ENCODE data around the gene NOC2L.

Gene NOC2L

DNA sequence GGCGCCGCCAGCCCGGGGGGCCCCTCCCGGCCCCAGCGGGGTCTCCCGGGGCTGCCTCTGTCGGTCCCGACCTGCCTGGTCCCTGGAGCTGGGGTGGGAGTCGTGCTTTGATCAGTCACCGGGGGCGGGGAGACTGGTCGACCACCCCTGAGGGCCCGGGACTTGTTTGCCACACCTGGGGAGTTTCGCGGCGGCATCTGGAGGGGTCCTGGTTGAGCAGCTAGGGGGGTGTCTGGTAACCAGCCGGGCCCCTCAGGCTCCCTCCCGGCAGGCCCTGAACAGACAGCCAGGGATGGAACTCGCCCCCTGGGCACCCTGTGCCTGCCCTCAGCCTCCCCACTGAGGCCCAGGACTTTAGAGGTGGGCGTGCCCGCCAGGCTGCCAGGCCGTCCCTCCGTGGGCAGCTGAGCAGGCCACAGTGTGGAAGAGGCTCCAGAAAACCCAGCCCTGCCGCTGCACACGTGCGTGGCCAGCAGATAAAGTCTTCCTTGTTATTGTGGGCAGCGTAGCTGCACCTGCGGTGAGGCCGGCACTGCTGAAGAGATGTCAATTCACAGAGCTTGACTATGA lies 48.7 kb downstream of the NOC2L start:
- no peak for DNase-seq
- Histone ChIP-seq H3K27me3 (replicated peaks in 2 of 5; ENCODE audit: control insufficient read depth in 4 of 5, insufficient read depth in 5 of 5, low read length in 4 of 5) (peaks cover 0 to 8% (median 4%) of the 10 kb centered on the region in 5 experiments), H3K36me3 (ENCODE audit: control insufficient read depth in 4 of 4, insufficient read depth in 4 of 4, low read length in 3 of 4) (no peaks in the 10 kb centered on the region), H3K4me3 (ENCODE audit: control insufficient read depth in 1 of 7, extremely low read depth in 1 of 7, insufficient read depth in 4 of 7, low read depth in 2 of 7, low read length in 6 of 7) (peak overlapping the region in 2 of 7 experiments; percentile 23 to 32), H3K4me1 (ENCODE audit: control extremely low read depth in 1 of 4, control insufficient read depth in 4 of 4, insufficient read depth in 4 of 4, low read length in 3 of 4) (peaks cover 5 to 76% (median 58%) of the 10 kb centered on the region in 4 experiments), H3K27ac (ENCODE audit: insufficient read depth in 1 of 2, low read depth in 1 of 2, low read length in 2 of 2, poor library complexity in 1 of 2, severe bottlenecking in 2 of 2) (no peak overlapping the region), H3K9me3 (ENCODE audit: control extremely low read depth in 1 of 5, control insufficient read depth in 4 of 5, insufficient read depth in 2 of 5, low read depth in 1 of 5, low read length in 4 of 5) (no peaks in the 10 kb centered on the region)
- ChIA-PET CTCF (interaction anchor here (1.1 to 2.7 kb wide), 2 partner anchors 8 to 19 kb away, joined by 3 to 13 read pairs; no protein-coding TSS in a partner anchor), POLR2A (interaction anchor here (0.7 kb wide), 1 partner anchor 13 kb away, joined by 3 read pairs; no protein-coding TSS in a partner anchor)
- 48% methylated on average over 22 of the region's 29 CpGs for WGBS (ENCODE audit: insufficient coverage)

DNA sequence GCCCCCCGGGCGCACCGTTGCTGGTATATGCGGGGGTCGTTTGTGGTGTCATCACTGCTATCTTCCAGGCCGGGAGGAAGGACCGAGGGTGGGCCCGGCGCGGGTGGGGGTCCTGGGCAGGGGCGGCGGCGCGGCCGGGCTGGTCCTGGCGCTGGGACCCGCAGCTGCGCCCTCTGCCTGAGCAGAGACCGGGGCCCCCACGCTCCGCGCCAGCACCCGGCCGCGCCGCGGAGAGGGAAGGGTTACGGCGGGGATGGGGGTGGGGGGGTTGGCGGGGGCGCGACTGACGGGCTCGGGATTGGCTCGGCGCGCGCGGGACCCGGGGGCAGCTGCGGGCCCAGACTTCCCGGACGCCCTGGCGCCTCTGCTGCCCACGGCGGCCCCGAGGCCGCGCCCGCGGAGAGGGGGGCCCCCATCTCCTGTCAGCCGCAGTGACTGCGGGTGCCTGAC lies 49.2 kb downstream of the NOC2L start:
- no peaks in the 10 kb centered on the region for H3K36me3 ChIP-seq (ENCODE audit: control insufficient read depth in 4 of 4, insufficient read depth in 4 of 4, low read length in 3 of 4)
- peak overlapping the region in 2 of 7 experiments; percentile 23 to 32 for H3K4me3 ChIP-seq (ENCODE audit: control insufficient read depth in 1 of 7, extremely low read depth in 1 of 7, insufficient read depth in 4 of 7, low read depth in 2 of 7, low read length in 6 of 7)
- WGBS (ENCODE audit: insufficient coverage), result 19% methylated on average over 33 of the region's 53 CpGs
- peaks cover 5 to 78% (median 62%) of the 10 kb centered on the region in 4 experiments for H3K4me1 ChIP-seq (ENCODE audit: control extremely low read depth in 1 of 4, control insufficient read depth in 4 of 4, insufficient read depth in 4 of 4, low read length in 3 of 4)
- no peaks in the 10 kb centered on the region for H3K9me3 ChIP-seq (ENCODE audit: control extremely low read depth in 1 of 5, control insufficient read depth in 4 of 5, insufficient read depth in 2 of 5, low read depth in 1 of 5, low read length in 4 of 5)
- POLR2A ChIA-PET, result interaction anchor here (0.7 kb wide), 1 partner anchor 13 kb away, joined by 3 read pairs; no protein-coding TSS in a partner anchor
- H3K27me3 ChIP-seq (replicated peaks in 2 of 5; ENCODE audit: control insufficient read depth in 4 of 5, insufficient read depth in 5 of 5, low read length in 4 of 5), result peaks cover 0 to 12% (median 5%) of the 10 kb centered on the region in 5 experiments
- no peak overlapping the region for H3K27ac ChIP-seq (ENCODE audit: insufficient read depth in 1 of 2, low read depth in 1 of 2, low read length in 2 of 2, poor library complexity in 1 of 2, severe bottlenecking in 2 of 2)
- CTCF ChIA-PET, result no interaction called here
- peak in 1 of 3 donors; percentile 71 for DNase-seq

DNA sequence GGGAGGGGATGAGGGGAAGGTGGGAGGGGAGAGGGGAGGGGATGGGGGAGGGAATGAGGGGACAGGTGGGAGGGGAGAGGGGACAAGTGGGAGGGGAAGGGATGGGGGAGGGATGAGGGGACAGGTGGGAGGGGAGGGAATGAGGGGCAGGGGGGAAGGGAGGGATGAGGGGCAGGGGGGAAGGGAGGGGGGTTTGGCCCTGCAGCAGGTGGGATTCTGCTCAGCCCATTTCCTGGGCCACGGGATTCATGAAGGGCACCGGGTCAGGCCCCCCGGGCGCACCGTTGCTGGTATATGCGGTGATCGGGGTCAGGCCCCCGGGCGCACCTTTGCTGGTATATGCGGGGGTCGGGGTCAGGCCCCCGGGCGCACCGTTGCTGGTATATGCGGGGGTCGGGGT lies 50.4 kb downstream of the NOC2L start:
- Histone ChIP-seq H3K4me3 (ENCODE audit: control insufficient read depth in 1 of 7, extremely low read depth in 1 of 7, insufficient read depth in 4 of 7, low read depth in 2 of 7, low read length in 6 of 7) (no peak overlapping the region), H3K9me3 (ENCODE audit: control extremely low read depth in 1 of 5, control insufficient read depth in 4 of 5, insufficient read depth in 2 of 5, low read depth in 1 of 5, low read length in 4 of 5) (no peaks in the 10 kb centered on the region), H3K4me1 (ENCODE audit: control extremely low read depth in 1 of 4, control insufficient read depth in 4 of 4, insufficient read depth in 4 of 4, low read length in 3 of 4) (peaks cover 5 to 72% (median 60%) of the 10 kb centered on the region in 4 experiments), H3K36me3 (ENCODE audit: control insufficient read depth in 4 of 4, insufficient read depth in 4 of 4, low read length in 3 of 4) (no peaks in the 10 kb centered on the region), H3K27me3 (replicated peaks in 2 of 5; ENCODE audit: control insufficient read depth in 4 of 5, insufficient read depth in 5 of 5, low read length in 4 of 5) (peaks cover 0 to 16% (median 5%) of the 10 kb centered on the region in 5 experiments), H3K27ac (ENCODE audit: insufficient read depth in 1 of 2, low read depth in 1 of 2, low read length in 2 of 2, poor library complexity in 1 of 2, severe bottlenecking in 2 of 2) (no peak overlapping the region)
- CTCF ChIA-PET, result no interaction called here
- 98% methylated on average over 14 of the region's 16 CpGs for WGBS (ENCODE audit: insufficient coverage)
- no peak for DNase-seq
- POLR2A ChIA-PET, result no interaction called here

DNA sequence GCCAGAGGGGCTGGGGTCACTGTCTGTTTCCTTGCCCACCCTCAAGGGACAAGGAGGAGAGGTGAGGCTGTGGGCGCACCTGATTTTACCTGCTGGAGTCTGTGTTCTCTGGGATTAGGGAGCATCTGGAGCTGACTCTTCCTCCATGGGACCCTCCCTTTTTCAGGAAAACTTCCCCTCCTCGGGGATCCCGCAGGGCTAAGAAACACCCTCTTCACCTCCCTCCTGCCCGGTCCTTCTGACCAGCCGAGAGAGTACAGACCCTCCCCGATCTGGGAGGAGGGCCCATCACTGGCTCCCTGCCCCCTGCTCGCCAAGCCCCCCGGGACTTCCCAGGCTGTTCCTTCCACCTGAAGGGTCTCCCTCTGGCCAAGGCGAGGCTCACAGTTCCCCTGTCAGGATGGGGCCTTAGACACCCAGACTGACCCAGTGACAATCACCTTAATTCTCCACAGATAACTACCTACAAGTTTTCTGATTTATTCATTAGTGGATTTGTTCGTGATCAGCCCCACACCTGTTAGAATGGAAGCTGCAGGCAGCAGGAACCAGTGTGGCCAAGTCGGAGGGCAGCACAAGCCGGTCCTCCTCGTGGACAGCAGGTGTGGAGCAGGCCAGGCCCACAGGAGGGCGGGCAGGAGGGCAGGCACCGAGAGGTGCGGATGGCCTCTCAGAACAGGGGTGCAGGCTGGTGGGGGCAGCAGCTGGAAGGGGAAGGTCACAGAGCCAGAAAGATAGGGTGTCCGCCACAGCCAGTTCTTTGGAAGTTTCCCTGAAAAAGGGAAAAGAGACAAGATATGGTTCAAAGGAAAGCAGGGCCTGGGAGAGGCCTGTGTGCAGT lies 51.2 kb downstream of the NOC2L start:
- POLR2A ChIA-PET, result no interaction called here
- no peak for DNase-seq
- Histone ChIP-seq H3K4me1 (ENCODE audit: control extremely low read depth in 1 of 4, control insufficient read depth in 4 of 4, insufficient read depth in 4 of 4, low read length in 3 of 4) (peaks cover 5 to 63% (median 52%) of the 10 kb centered on the region in 4 experiments), H3K27me3 (replicated peaks in 2 of 5; ENCODE audit: control insufficient read depth in 4 of 5, insufficient read depth in 5 of 5, low read length in 4 of 5) (peaks cover 0 to 23% (median 10%) of the 10 kb centered on the region in 5 experiments), H3K36me3 (ENCODE audit: control insufficient read depth in 4 of 4, insufficient read depth in 4 of 4, low read length in 3 of 4) (no peaks in the 10 kb centered on the region), H3K4me3 (ENCODE audit: control insufficient read depth in 1 of 7, extremely low read depth in 1 of 7, insufficient read depth in 4 of 7, low read depth in 2 of 7, low read length in 6 of 7) (no peak overlapping the region), H3K9me3 (ENCODE audit: control extremely low read depth in 1 of 5, control insufficient read depth in 4 of 5, insufficient read depth in 2 of 5, low read depth in 1 of 5, low read length in 4 of 5) (no peaks in the 10 kb centered on the region), H3K27ac (ENCODE audit: insufficient read depth in 1 of 2, low read depth in 1 of 2, low read length in 2 of 2, poor library complexity in 1 of 2, severe bottlenecking in 2 of 2) (no peak overlapping the region)
- CTCF ChIA-PET, result interaction anchor here (0.6 to 2.2 kb wide), 2 partner anchors 10 to 12 kb away, joined by 3 to 7 read pairs; no protein-coding TSS in a partner anchor
- 97% methylated on average over 16 of the region's 17 CpGs for WGBS (ENCODE audit: insufficient coverage)

DNA sequence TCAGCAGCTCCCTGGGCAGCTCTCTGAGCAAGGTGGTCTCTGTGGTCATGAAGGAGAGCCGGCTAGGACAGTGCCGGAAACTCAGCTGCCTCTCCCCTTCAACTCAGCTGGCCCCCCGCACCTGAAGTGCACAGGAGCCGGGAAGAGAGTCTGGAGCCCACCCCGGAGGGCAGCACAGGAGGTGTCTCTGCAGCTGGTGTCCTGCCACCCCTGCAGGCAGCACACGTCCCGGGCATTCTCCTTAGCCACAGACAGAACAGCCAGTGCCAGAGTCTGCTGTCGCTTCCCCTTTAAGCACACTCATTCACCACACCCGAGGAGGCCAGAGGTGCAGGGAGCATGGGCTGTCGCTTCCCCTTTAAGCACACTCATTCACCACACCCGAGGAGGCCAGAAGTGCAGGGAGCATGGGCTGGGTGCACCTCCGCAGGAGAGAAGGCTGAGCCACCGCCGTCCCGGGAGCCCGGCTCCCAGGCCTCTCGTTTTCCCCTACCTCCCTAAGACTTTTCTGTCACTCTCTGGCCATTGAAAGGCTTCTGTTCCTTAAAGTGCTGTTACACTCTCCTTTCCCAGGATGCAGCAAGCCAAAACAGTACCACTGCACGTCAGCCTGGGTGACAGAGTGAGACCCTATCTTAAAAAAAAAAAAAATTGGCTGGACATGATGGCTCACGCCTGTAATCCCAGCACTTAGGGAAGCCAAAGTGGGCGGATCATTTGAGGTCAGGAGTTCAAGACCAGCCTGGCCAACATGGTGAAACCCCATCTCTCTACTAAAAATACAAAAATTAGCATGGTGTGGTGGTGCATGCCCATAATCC lies 52.2 kb downstream of the NOC2L start:
- H3K4me1 ChIP-seq (ENCODE audit: control extremely low read depth in 1 of 4, control insufficient read depth in 4 of 4, insufficient read depth in 4 of 4, low read length in 3 of 4), result peaks cover 5 to 53% (median 41%) of the 10 kb centered on the region in 4 experiments
- H3K36me3 ChIP-seq (ENCODE audit: control insufficient read depth in 4 of 4, insufficient read depth in 4 of 4, low read length in 3 of 4), result no peaks in the 10 kb centered on the region
- POLR2A ChIA-PET, result interaction anchor here (0.7 kb wide), 1 partner anchor 469 kb away, joined by 4 read pairs; no protein-coding TSS in a partner anchor
- no peak overlapping the region for H3K27ac ChIP-seq (ENCODE audit: insufficient read depth in 1 of 2, low read depth in 1 of 2, low read length in 2 of 2, poor library complexity in 1 of 2, severe bottlenecking in 2 of 2)
- WGBS (ENCODE audit: insufficient coverage), result 11% methylated on average over 18 of the region's 20 CpGs
- peak; percentile 84 to 95 (median 89) for DNase-seq
- CTCF ChIA-PET, result interaction anchor here (0.6 to 4.2 kb wide), 13 partner anchors 9 to 69 kb away, joined by 3 to 47 read pairs (median 5); partner anchors contain the start of genes NOC2L and SAMD11
- H3K27me3 ChIP-seq (replicated peaks in 2 of 5; ENCODE audit: control insufficient read depth in 4 of 5, insufficient read depth in 5 of 5, low read length in 4 of 5), result peaks cover 0 to 29% (median 10%) of the 10 kb centered on the region in 5 experiments
- H3K4me3 ChIP-seq (ENCODE audit: control insufficient read depth in 1 of 7, extremely low read depth in 1 of 7, insufficient read depth in 4 of 7, low read depth in 2 of 7, low read length in 6 of 7), result peak overlapping the region in 2 of 7 experiments; percentile 19 to 34
- H3K9me3 ChIP-seq (ENCODE audit: control extremely low read depth in 1 of 5, control insufficient read depth in 4 of 5, insufficient read depth in 2 of 5, low read depth in 1 of 5, low read length in 4 of 5), result no peaks in the 10 kb centered on the region

DNA sequence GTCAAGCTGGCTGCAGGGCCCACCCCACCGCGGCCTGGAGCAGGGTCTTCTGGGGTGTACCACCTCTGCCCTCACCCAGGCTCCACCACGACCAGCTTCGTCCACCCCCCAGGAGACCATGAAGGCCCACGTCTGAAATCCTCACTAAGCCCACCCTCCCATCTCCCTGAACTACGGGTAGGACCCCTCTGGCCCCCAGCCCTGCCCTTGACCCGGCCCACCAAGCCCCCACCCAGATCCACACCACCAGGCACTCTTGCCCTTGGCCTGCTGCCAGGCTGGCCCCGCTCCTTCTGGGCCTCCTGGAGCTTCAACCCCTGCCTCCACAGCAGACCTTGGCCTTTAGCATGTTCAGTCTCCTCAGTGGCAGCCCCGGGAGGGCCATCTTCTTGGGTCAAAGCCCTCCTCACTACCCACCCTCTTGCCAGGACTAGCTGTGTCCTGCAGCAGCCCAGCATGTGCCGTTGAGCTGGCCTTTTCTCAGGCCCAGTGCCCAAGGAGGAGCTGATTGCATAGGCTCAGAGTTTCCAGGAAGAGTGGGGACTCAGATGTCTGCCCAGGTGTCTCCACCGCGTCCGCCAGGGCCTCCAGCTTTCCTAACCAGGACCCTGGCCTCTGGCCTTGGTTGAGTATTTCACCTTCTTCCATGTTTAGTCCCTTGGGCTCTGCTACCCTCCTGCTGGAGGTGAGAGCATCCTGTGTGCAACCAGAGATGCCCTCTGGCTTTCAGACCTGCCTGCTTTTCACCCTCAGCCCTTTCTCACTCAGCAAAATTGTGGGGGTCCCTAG lies 53.1 kb downstream of the NOC2L start:
- H3K4me3 ChIP-seq (ENCODE audit: control insufficient read depth in 1 of 7, extremely low read depth in 1 of 7, insufficient read depth in 4 of 7, low read depth in 2 of 7, low read length in 6 of 7), result peak overlapping the region in 1 of 7 experiments; percentile 48
- CTCF ChIA-PET, result interaction anchor here (1.1 to 4.2 kb wide), 16 partner anchors 8 to 70 kb away, joined by 3 to 47 read pairs (median 5); partner anchors contain the start of genes NOC2L and SAMD11
- WGBS (ENCODE audit: insufficient coverage), result 77% methylated on average over 12 of the region's 13 CpGs

More for the DNA sequence above, 53.1 kb downstream of the NOC2L start:
- H3K36me3 ChIP-seq (ENCODE audit: control insufficient read depth in 4 of 4, insufficient read depth in 4 of 4, low read length in 3 of 4), result no peaks in the 10 kb centered on the region
- POLR2A ChIA-PET, result interaction anchor here (0.7 kb wide), 1 partner anchor 469 kb away, joined by 4 read pairs; no protein-coding TSS in a partner anchor
- H3K4me1 ChIP-seq (ENCODE audit: control extremely low read depth in 1 of 4, control insufficient read depth in 4 of 4, insufficient read depth in 4 of 4, low read length in 3 of 4), result peaks cover 5 to 45% (median 33%) of the 10 kb centered on the region in 4 experiments
- DNase-seq, result no peak
- peaks cover 0 to 37% (median 10%) of the 10 kb centered on the region in 5 experiments for H3K27me3 ChIP-seq (replicated peaks in 2 of 5; ENCODE audit: control insufficient read depth in 4 of 5, insufficient read depth in 5 of 5, low read length in 4 of 5)
- no peaks in the 10 kb centered on the region for H3K9me3 ChIP-seq (ENCODE audit: control extremely low read depth in 1 of 5, control insufficient read depth in 4 of 5, insufficient read depth in 2 of 5, low read depth in 1 of 5, low read length in 4 of 5)
- no peak overlapping the region for H3K27ac ChIP-seq (ENCODE audit: insufficient read depth in 1 of 2, low read depth in 1 of 2, low read length in 2 of 2, poor library complexity in 1 of 2, severe bottlenecking in 2 of 2)

Data from common myeloid progenitor, CD34-positive (primary cell).